RPMI8226 (cell line): ENCODE measurements around the gene PLAGL2.

ENCODE experiments used
- DNase-seq: peaks from one replicate; pipeline ENCODE4 v3.0.0-alpha.2; 2015

The PLAGL2 gene

GRCh38 chr20:32230707-32231106 lies 23.2 kb upstream of the PLAGL2 start:
- no peak for DNase-seq

DNA sequence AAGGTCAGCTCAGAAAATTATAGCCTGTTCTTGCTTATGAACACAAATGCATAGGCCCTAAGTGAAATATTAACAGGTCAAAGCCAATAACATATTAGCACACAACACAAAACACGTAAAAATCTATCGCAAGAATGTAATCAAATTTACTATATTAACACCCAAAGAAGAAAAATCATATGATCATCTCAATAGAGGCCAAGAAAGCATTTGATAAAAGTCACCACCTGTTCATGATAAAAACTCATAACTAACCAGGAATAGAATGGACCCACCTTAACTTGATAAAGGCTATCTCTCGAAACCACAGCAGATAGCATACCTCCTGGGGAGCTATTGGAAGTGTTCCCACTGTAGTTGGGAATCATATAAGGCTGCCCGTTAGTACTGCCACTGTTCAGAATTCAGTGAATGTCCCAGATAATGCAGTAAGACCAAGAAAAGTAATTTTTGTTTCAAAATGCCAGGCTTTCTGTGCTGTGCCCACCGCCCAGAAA lies 21.8 kb upstream of the PLAGL2 start:
- DNase-seq, result no peak

GRCh38 chr20:32227744-32228688 lies 20.5 kb upstream of the PLAGL2 start:
- DNase-seq, result no peak

DNA sequence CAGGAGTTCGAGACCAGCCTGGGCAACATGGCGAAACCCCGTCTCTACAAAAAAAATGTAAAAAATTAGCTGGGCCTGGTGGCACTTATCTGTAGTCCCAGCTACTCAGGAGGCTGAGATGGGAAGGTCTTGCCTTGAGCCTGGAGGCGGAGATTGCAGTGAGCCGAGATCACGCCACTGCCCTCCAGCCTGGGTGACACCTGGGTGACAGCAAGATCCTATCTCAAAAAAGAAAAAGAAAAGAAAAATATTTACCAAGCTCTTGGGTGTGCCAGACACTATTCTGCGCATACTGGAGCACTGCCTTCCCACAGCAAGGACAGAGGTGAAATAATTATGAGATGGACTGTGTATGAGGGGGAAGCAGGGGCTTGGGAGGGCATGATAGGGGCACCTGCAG lies 19.8 kb upstream of the PLAGL2 start:
- DNase-seq, result no peak

- DNase-seq, result no peak
These were observed 18.8 kb upstream of the PLAGL2 start for GRCh38 chr20:32226391-32226790.

DNA sequence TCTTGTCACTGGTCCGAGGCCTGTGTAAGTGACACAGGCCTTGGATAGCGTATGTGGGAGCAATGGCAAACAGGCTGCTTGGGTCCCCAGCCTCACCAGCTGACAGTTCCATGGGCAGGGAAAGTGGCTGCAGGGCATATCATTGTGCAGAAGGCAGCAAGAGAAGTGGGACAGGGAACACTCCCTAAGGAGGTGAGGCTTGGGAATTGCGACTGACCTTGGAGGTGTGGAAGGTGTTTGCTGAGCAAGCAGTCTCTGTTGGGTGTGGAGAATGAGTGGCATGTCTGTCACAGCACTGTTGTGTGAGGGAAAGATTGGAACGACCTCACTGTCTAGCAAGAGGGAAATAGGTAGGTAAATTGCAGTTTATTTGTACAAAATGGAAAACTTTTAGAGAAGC lies 16.9 kb upstream of the PLAGL2 start:
- no peak for DNase-seq

DNA sequence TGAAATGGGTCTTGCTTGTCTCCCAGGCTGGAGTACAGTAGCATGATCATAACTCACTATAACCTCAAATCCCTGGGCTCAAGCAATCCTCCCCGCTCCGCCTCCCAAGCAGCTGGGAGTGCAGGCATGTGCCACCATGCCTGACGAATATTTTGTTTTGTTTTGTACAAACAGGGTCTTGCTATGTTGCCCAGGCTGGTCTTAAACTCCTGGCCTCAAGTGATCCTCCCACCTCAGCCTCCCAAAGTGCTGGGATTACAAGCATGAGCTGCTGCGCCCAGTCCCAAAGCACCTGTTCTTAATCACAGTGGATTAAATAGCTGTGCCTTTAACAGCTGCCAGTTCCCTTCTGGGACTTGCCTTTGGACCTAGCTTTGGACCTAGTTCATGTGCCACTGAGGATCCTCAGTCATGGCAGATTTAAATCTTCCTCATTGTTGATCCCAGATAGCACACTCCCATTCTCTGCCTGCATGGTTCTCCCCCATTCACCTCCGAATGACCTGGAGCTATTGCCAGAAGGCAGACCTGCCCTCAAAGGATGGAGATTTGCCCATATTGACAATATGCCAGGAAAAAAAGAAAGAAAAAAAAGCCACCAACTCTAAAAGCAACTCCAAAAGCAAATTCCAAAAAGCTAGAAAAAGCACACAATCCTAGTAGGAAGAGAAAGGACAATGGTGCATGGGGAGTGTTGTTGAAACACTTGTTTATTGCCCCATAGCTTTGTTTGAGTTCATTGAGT lies 10.8 kb upstream of the PLAGL2 start:
- DNase-seq, result no peak

DNA sequence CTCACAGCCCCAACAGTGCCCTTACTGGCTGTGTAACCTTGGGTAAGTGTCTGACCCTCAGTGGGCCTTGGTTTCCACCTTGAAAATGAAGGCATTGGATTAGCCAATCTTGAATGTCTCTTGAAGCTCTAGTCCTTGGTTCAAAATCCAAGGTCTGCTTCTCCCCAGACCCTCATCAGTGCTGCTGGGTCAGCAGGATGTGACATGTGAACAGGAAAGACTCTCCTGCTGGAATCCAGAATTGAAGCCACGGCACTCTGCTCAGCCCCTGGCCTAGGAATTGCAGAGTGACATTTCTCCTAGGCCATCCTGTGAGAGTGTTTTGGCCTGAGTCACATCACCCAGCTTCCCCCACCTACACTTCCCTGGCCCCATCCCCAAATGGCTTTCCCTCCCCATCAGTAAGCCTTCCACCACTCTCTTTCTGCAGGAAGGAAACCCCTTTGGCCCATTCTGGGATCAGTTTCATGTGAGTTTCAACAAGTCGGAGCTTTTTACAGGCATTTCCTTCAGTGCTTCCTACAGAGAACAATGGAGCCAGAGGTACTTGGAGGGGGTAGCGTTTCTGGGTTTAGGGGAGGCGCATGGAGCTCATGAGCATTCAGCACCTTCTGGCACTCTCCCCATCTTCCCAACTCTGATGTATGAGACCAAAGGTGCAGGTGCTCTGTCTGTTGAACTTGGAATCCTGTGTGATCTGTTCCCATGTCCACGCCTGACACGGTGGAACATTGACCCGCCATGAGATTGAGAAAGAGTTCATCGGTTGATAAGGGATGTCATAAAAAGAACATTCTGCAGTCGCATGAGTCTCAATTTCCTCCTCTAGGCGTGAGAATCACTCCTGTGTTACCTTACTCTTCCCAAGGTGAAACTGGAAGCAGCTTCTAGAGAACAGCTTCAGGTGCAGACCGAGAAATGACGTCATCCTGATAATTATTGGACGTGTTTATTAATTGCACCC lies 8.9 kb upstream of the PLAGL2 start:
- no peak for DNase-seq

DNA sequence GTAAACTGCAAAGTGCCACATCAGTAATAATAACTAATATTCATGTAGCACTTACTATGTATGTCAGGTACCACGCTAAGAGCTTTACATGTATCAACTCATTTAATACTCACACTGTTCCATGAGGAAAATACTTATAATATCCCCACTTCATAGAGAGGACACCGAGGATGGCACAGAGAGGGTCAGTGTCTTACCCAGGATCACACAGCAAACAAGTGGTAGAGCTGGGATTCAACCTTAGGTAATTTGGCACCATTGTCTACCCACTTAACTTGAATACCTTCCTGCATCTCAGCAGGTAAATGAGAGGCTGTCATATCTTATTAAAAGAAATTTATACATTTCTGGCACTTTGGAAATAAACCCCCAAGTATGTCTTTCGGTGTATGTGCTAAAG lies 8.2 kb upstream of the PLAGL2 start:
- DNase-seq, result no peak

DNA sequence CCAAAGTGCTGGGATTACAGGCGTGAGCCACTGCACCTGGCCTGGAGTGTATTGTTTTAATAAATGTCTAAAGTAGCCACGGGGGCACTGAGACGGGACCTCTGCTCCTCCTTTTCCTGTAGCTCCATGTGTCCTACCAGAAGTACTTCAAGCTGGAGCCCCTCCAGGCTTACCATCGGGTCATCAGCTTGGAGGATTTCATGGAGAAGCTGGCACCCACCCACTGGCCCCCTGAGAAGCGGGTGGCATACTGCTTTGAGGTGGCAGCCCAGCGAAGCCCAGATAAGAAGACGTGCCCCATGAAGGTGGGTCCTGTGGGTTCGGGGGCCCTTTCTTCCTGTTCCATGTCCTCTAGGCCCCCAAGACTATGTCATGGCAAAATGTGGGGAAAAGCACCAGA lies 7.6 kb upstream of the PLAGL2 start:
- DNase-seq, result no peak

GRCh38 chr20:32213870-32214269 lies 6.3 kb upstream of the PLAGL2 start:
- no peak for DNase-seq

GRCh38 chr20:32209850-32210605 lies 2.5 kb upstream of the PLAGL2 start:
- DNase-seq, result no peak

DNA sequence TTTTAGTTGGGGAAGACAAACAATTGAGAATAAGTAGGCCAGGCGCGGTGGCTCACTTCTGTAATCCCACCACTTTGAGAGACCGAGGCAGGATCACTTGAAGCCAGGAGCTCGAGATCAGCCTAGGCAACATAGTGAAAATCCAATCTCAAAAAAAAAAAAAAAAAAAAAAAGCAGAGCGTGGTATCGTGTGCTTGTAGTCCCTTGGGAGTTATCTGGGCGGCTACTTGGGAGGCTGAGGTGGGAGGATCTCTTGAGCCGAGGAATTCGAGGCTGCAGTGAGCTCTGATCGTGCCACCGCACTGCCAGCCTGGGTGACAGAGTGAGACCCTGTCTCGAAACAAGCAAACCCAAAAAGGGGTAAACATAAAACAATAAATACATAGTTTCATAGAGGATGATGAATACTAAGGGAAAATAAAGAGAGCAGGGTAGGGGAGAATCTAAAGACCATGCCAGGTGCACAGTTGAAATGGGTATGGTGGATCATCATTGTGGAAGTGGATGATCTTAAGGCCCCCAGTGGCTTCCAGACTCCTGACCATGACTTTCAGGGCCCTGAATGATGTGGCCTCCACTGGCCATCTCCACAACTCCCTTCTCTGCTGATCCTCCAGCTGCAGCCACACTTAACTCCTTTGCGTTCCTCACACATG lies 1.1 kb upstream of the PLAGL2 start:
- no peak for DNase-seq

DNA sequence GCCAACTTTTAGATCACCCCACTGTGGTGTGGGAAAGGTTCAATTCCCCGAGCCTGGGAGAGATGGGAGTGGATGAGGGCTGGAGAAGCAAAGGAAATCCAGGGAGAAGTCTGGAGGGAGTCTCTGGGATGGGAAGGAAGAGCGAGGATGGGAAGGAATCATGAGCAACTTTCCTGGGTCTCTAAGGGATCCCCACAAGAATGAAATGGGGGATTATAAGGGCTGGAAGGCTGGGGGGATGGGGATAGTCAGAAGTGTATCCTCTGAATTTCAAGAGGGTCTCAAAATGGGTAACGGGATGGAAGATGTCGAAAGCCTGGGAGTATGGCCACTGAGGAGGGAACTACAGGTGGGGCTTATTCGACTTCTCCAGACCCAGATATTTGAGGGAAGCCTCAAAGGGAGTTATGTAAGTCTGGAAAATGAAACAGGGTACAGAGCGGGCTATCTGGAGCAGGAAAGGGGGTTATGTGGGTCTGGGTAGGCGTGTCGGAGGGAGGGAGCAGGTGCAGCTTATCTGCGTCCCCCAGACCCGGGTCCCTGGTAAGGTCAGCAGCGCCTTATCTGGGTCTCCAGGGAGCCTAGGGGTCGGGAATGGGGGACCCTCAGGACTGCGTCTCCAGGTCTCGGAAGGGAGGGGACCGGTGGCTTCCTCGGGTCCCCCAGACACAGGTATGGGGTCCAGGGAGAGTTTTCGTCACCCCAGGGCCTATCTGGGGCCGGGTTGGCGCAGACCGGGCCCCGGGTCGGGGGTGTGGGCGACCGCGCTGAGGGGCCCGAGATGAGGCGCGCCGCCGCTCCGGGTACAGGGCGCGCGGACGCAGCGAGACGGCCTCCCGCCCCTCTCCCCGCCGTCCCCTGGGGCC lies 550 bp downstream of the PLAGL2 start:
- peak; percentile 9 for DNase-seq

DNA sequence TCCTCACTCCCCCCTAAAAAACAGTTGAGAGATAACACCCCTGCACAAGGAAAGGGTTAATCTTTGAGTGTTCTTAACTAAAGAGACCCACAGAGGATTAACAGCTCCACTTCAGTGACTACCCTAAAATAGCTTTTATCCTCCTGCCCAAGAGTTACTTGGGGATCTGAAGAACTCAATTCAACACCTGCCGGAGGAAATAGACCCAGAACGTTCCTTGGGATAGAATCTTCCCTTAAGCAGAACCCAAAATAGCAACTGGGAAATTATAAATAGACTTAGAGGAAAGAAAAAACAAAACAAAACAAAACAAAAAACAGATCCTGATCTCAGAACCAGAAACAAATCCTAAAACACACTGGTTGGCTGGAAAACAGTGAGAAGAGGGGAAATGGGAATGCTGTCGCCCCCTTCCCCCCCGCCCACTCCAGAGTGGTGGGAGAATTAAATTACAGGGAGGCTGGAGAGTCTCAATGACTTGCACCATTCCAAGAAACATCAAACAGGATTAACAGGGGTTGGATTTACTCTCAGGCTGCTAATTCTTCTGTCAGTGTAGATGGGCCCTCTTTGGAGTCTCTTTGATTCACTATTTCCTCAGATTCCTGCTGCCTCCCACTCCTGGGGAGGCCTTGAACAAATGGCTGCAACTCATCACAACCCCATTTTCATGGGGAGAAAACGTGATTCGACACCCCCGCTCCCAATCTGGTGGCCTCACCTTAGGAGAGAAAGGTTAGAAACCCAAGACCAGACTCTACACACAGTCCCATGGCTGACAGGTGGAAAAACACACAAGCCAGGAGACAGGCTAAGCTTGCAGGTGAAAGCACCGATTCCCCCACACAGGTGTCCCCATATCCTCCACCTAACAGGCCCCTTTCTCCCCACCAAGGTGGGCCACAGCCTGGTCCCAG lies 1.4 kb downstream of the PLAGL2 start:
- DNase-seq, result peak; percentile 11

DNA sequence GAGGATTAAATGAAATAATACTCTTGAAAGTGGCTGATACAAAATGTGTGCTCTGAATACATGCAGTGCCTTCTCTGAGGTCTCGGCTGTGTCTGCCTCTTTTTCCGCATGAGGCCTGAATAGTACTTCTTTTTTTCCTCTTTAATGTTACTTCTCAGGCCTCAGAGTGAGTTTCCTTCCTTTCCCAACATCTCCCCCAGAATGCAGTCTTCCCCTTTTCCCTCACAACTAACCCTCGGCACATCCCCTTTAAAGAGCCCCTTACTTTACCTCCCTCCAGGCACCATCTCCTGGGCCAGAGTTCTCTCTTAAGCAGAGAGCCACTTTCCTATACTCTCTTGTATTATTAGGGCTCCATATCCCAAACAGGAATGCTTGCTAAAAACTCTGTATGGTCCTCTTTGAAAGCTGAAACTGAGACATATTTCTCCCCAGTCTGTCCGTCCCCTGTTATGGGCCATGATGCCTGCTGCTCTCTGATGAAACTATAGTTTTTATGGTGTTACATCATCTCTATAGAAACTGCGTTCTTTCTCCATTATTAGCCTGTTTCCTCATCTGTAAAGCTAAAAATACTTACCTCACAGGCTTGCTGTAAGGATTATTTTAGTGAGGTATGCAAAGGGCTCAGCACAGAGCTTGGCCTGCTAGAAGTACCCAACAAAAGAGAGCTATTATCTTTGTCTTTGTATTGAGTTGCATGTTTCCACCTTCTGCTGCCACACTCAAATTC lies 2.3 kb downstream of the PLAGL2 start:
- DNase-seq, result no peak

GRCh38 chr20:32204205-32205109 lies 3.1 kb downstream of the PLAGL2 start:
- no peak for DNase-seq
